ENCODE results near the gene PODXL. TPM values are rescaled to one million over a fixed set of nuclear protein-coding genes. Genes with fewer than 3 reads are reported as not detected.

Gene PODXL
- total RNA-seq, 1 experiment from 2014 or later, result 44.2 TPM

DNA sequence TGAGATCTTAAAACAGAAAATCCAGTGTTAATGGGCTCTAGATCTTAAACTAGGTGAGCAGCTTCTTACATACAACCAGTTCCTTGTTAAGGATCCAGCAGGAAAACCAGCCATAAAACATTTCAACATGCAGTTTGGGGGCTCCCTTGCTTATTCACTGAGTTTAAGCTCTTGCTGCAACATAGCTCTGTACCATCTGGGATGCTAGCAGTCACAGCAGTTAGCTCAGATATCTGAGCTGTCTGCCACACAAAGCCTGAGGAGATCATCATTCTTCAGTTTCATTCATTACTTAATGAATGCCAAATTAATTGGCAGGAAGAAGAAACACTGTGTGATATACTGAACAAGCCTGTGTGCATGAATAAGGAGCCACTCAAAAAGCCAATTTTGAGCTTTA lies 62.8 kb downstream of the PODXL start:
- ATAC-seq, result no peak

DNA sequence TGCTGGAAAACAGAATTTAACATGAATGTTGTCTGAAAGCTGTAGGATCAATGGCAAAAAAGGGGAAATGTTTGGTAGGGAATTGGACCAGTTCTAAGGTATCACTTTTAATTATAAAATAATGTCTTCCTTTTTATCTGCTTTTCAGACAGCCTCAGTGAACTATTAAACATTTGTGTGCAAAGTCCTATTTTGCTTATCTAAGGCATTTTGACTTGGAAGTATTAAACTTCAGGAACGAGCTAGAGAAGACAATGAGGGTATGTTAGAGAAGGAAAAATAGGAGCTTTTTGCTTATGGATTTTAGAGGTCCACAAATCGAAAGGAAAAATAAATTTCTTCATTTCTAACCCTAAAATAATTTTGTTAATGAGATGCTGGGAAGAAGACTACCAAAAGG lies 63.3 kb downstream of the PODXL start:
- Histone ChIP-seq H3K9ac (ENCODE audit: low read length) (no peak overlapping the region), H3K9me2 (replicated peaks; ENCODE audit: low read length) (no peaks in the 10 kb centered on the region), H3K27me3 (ENCODE audit: low read length) (no peaks in the 10 kb centered on the region), H3F3A (ENCODE audit: low read length, unreplicated experiment) (no peaks in the 10 kb centered on the region), H2AFZ (ENCODE audit: low read length) (no peak overlapping the region), H3K4me1 (ENCODE audit: insufficient read depth, low read length) (peaks cover 4% of the 10 kb centered on the region; the same call in 1 of the 2 replicates), H3K79me2 (ENCODE audit: low read length) (no peaks in the 10 kb centered on the region), H3K36me3 (ENCODE audit: low read depth, low read length) (0 out of 2 replicates have a peak, but pooled peaks cover 4% of the 10 kb centered on the region), H3K4me2 (ENCODE audit: low read length) (no peak overlapping the region), H3K4me3 (ENCODE audit: low read length) (no peak overlapping the region), H3K27ac (ENCODE audit: low read length) (no peak overlapping the region), H3K9me3 (ENCODE audit: low read length) (no peaks in the 10 kb centered on the region), H4K20me1 (ENCODE audit: low read length) (no peaks in the 10 kb centered on the region)
- TF ChIP-seq, protein P1, sequence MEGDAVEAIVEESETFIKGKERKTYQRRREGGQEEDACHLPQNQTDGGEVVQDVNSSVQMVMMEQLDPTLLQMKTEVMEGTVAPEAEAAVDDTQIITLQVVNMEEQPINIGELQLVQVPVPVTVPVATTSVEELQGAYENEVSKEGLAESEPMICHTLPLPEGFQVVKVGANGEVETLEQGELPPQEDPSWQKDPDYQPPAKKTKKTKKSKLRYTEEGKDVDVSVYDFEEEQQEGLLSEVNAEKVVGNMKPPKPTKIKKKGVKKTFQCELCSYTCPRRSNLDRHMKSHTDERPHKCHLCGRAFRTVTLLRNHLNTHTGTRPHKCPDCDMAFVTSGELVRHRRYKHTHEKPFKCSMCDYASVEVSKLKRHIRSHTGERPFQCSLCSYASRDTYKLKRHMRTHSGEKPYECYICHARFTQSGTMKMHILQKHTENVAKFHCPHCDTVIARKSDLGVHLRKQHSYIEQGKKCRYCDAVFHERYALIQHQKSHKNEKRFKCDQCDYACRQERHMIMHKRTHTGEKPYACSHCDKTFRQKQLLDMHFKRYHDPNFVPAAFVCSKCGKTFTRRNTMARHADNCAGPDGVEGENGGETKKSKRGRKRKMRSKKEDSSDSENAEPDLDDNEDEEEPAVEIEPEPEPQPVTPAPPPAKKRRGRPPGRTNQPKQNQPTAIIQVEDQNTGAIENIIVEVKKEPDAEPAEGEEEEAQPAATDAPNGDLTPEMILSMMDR (conservative IDR thresholded peaks at IDR 0.05; ENCODE audit: low read depth, low read length), result no peak
- TF ChIP-seq EZH2phosphoT487 (IDR thresholded peaks at IDR 0.05; ENCODE audit: borderline replicate concordance, low read length) (no peak), EZH2 (IDR thresholded peaks at IDR 0.05; ENCODE audit: low read length, unreplicated experiment) (no peak)
- POLR2A ChIA-PET (ENCODE audit: unreplicated experiment), result interaction anchor here (0.7 kb wide), 1 partner anchor 62 kb away, joined by 3 read pairs; no protein-coding TSS in a partner anchor
- ATAC-seq (no peak), DNase-seq (no peak)
- CTCF ChIA-PET, result interaction anchor here (0.9 kb wide), 1 partner anchor 54 kb away, joined by 19 read pairs; no protein-coding TSS in a partner anchor
- BruUV-seq (replicated peaks), result no TSS peak
- intact Hi-C loops (cut with micrococcal nuclease), result no loop called here

More for the DNA sequence above, 62.8 kb downstream of the PODXL start:
- Histone ChIP-seq H2AFZ (ENCODE audit: low read length) (no peak overlapping the region), H3K9me3 (ENCODE audit: low read length) (no peaks in the 10 kb centered on the region), H3K4me3 (ENCODE audit: low read length) (no peak overlapping the region), H3K36me3 (ENCODE audit: low read depth, low read length) (0 out of 2 replicates have a peak, but pooled peaks cover 4% of the 10 kb centered on the region), H3K9ac (ENCODE audit: low read length) (no peak overlapping the region), H3K4me1 (ENCODE audit: insufficient read depth, low read length) (peaks cover 4% of the 10 kb centered on the region; the same call in 1 of the 2 replicates), H3K4me2 (ENCODE audit: low read length) (no peak overlapping the region), H3K79me2 (ENCODE audit: low read length) (no peaks in the 10 kb centered on the region), H3F3A (ENCODE audit: low read length, unreplicated experiment) (no peaks in the 10 kb centered on the region), H4K20me1 (ENCODE audit: low read length) (no peaks in the 10 kb centered on the region), H3K27ac (ENCODE audit: low read length) (no peak overlapping the region), H3K9me2 (replicated peaks; ENCODE audit: low read length) (no peaks in the 10 kb centered on the region), H3K27me3 (ENCODE audit: low read length) (no peaks in the 10 kb centered on the region)
- intact Hi-C loops (cut with micrococcal nuclease), result no loop called here
- BruUV-seq (replicated peaks), result no TSS peak
- ChIA-PET CTCF (interaction anchor here (0.9 kb wide), 1 partner anchor 53 kb away, joined by 19 read pairs; no protein-coding TSS in a partner anchor), POLR2A (ENCODE audit: unreplicated experiment) (interaction anchor here (0.7 kb wide), 1 partner anchor 62 kb away, joined by 3 read pairs; no protein-coding TSS in a partner anchor)
- no peak for DNase-seq
- TF ChIP-seq EZH2phosphoT487 (IDR thresholded peaks at IDR 0.05; ENCODE audit: borderline replicate concordance, low read length), result no peak
- no peak for TF ChIP-seq EZH2 (IDR thresholded peaks at IDR 0.05; ENCODE audit: low read length, unreplicated experiment)
- TF ChIP-seq, protein P1 (conservative IDR thresholded peaks at IDR 0.05; ENCODE audit: low read depth, low read length), result no peak

DNA sequence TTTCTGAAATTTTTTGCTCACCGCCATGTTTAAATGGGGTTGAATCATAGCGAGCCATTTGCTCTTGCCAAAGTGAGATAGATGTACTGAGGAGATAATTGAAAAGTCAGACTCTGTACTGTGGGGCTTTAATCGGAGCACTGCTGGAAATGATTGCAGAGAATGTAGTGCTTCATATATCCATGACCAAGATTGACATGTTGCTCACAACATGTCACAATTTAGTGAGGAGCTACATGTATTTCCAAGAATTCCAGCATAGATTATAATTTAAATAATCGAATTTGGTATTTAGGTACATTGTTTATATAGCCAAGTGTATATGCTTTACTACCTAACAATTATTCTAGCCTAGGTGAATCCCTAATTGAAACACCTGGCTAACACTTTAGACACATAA lies 66.5 kb downstream of the PODXL start:
- Histone ChIP-seq H3K79me2 (ENCODE audit: low read length) (no peaks in the 10 kb centered on the region), H3K4me3 (ENCODE audit: low read length) (no peak overlapping the region), H3F3A (ENCODE audit: low read length, unreplicated experiment) (no peaks in the 10 kb centered on the region), H3K9me2 (replicated peaks; ENCODE audit: low read length) (no peaks in the 10 kb centered on the region), H2AFZ (ENCODE audit: low read length) (no peak overlapping the region), H3K27ac (ENCODE audit: low read length) (no peak overlapping the region), H3K9ac (ENCODE audit: low read length) (no peak overlapping the region), H3K9me3 (ENCODE audit: low read length) (no peaks in the 10 kb centered on the region), H3K4me1 (ENCODE audit: insufficient read depth, low read length) (peaks cover 4% of the 10 kb centered on the region; the same call in 1 of the 2 replicates), H4K20me1 (ENCODE audit: low read length) (no peaks in the 10 kb centered on the region), H3K4me2 (ENCODE audit: low read length) (no peak overlapping the region), H3K36me3 (ENCODE audit: low read depth, low read length) (no peaks in the 10 kb centered on the region), H3K27me3 (ENCODE audit: low read length) (no peaks in the 10 kb centered on the region)
- TF ChIP-seq EZH2phosphoT487 (IDR thresholded peaks at IDR 0.05; ENCODE audit: borderline replicate concordance, low read length) (no peak), EZH2 (IDR thresholded peaks at IDR 0.05; ENCODE audit: low read length, unreplicated experiment) (no peak)
- TF ChIP-seq, protein P1 (conservative IDR thresholded peaks at IDR 0.05; ENCODE audit: low read depth, low read length), result no peak
- DNase-seq (no peak), ATAC-seq (no peak)
- intact Hi-C loops (cut with micrococcal nuclease), result no loop called here
- ChIA-PET POLR2A (ENCODE audit: unreplicated experiment) (no interaction called here), CTCF (no interaction called here)
- no TSS peak for BruUV-seq (replicated peaks)
